BE2C (cell line): Measurements from ENCODE around the gene ZBTB14.

Experiments
- DNase-seq: peaks from one replicate; pipeline ENCODE4 v3.0.0-alpha.2; 2020
- H3K27me3 ChIP-seq: fragments of 250-450 bp; sonication (Bioruptor Pico); 2 replicates; pipeline ENCODE4 v1.5.1; 2020; ENCODE audit warnings: mild to moderate bottlenecking
- H3K36me3 ChIP-seq: fragments of 250-450 bp; sonication (Bioruptor Pico); 2 replicates; pipeline ENCODE4 v1.5.1; 2020; ENCODE audit warnings: mild to moderate bottlenecking
- H3K4me1 ChIP-seq: fragments of 250-450 bp; sonication (Bioruptor Pico); 2 replicates; pipeline ENCODE4 v1.5.1; 2020
- H3K4me3 ChIP-seq: 2 replicates; pipeline ENCODE4 v1.5.1; 2011; ENCODE audit warnings: low read depth, low read length
- H3K9me3 ChIP-seq: fragments of 250-450 bp; sonication (Bioruptor Pico); 2 replicates; pipeline ENCODE4 v1.5.1; 2020
- TF ChIP-seq, protein P1 (sequence below): IDR thresholded peaks from 2 replicates; pipeline ENCODE4 v1.5.1; 2012; ENCODE audit warnings: mild to moderate bottlenecking, low read depth, low read length

ZBTB14 gene

DNA sequence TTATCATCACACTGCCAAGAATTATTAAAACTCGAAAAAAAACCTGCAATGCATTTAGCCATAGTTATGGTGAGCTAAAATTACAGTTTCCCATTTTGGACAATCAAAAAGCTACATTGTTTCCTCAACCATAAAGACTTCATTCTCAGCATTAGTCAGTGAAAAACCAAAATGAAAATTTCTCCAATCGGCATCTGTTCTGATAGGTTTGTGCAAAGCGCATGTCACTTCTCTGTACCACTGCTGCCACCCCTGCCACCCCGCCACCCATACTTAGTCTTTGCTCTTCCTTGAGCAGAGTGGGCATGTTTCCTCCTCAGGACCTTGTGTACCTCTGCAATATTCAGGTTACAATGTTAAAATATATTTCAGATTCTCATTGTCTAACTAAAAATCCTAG is 7.1 kb upstream of the ZBTB14 start:
- DNase-seq: no peak
- no peaks in the 10 kb centered on the region for H3K4me1 ChIP-seq
- no peaks in the 10 kb centered on the region for H3K36me3 ChIP-seq
- H3K27me3 ChIP-seq: no peaks in the 10 kb centered on the region
- H3K9me3 ChIP-seq: no peaks in the 10 kb centered on the region
- H3K4me3 ChIP-seq: no peak overlapping the region
- TF ChIP-seq, protein P1, sequence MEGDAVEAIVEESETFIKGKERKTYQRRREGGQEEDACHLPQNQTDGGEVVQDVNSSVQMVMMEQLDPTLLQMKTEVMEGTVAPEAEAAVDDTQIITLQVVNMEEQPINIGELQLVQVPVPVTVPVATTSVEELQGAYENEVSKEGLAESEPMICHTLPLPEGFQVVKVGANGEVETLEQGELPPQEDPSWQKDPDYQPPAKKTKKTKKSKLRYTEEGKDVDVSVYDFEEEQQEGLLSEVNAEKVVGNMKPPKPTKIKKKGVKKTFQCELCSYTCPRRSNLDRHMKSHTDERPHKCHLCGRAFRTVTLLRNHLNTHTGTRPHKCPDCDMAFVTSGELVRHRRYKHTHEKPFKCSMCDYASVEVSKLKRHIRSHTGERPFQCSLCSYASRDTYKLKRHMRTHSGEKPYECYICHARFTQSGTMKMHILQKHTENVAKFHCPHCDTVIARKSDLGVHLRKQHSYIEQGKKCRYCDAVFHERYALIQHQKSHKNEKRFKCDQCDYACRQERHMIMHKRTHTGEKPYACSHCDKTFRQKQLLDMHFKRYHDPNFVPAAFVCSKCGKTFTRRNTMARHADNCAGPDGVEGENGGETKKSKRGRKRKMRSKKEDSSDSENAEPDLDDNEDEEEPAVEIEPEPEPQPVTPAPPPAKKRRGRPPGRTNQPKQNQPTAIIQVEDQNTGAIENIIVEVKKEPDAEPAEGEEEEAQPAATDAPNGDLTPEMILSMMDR: no peak

- TF ChIP-seq, protein P1: no peak
- no peaks in the 10 kb centered on the region for H3K4me1 ChIP-seq
- DNase-seq: no peak
- no peaks in the 10 kb centered on the region for H3K36me3 ChIP-seq
- H3K4me3 ChIP-seq: no peak overlapping the region
- H3K9me3 ChIP-seq: no peaks in the 10 kb centered on the region
- no peaks in the 10 kb centered on the region for H3K27me3 ChIP-seq
Observed at GRCh38 chr18:5300476-5301010, 5.0 kb upstream of the ZBTB14 start.

- H3K36me3 ChIP-seq: no peaks in the 10 kb centered on the region
- H3K4me3 ChIP-seq: no peak overlapping the region
- no peak for DNase-seq
- TF ChIP-seq, protein P1: no peak
- no peaks in the 10 kb centered on the region for H3K9me3 ChIP-seq
- no peaks in the 10 kb centered on the region for H3K4me1 ChIP-seq
- no peaks in the 10 kb centered on the region for H3K27me3 ChIP-seq
Observed at GRCh38 chr18:5298156-5298852, 2.8 kb upstream of the ZBTB14 start.

GRCh38 chr18:5297597-5297996 is 2.1 kb upstream of the ZBTB14 start:
- Histone ChIP-seq H3K4me1 (no peaks in the 10 kb centered on the region), H3K27me3 (no peaks in the 10 kb centered on the region), H3K4me3 (no peak overlapping the region), H3K36me3 (no peaks in the 10 kb centered on the region), H3K9me3 (no peaks in the 10 kb centered on the region)
- TF ChIP-seq, protein P1: no peak
- DNase-seq: no peak

- DNase-seq: peak; percentile 73
- peak overlapping the region; percentile 61 for H3K4me3 ChIP-seq
- TF ChIP-seq, protein P1: no peak
- no peaks in the 10 kb centered on the region for H3K36me3 ChIP-seq
- no peaks in the 10 kb centered on the region for H3K27me3 ChIP-seq
- H3K4me1 ChIP-seq: no peaks in the 10 kb centered on the region
- H3K9me3 ChIP-seq: no peaks in the 10 kb centered on the region
Observed at GRCh38 chr18:5296706-5297320, 1.3 kb upstream of the ZBTB14 start.
